Measurements from ENCODE around the gene TIMP4.

GRCh38 chr3:12186046-12186445 lies 27.3 kb upstream of the TIMP4 start:
- no peak for TF ChIP-seq POLR2AphosphoS5 (IDR thresholded peaks at IDR 0.05; ENCODE audit: low read depth, low read length)
- no peak for TF ChIP-seq POLR2A (IDR thresholded peaks at IDR 0.05; ENCODE audit: low read depth, low read length)

All from GM12892 (cell line).